Measurements from ENCODE around the gene DMXL2.
"Not testable (repeated sequence)": the region's sequence is repeated elsewhere in the genome, so short reads cannot be mapped to it uniquely, and the experiment has no call there.

The DMXL2 gene

DNA sequence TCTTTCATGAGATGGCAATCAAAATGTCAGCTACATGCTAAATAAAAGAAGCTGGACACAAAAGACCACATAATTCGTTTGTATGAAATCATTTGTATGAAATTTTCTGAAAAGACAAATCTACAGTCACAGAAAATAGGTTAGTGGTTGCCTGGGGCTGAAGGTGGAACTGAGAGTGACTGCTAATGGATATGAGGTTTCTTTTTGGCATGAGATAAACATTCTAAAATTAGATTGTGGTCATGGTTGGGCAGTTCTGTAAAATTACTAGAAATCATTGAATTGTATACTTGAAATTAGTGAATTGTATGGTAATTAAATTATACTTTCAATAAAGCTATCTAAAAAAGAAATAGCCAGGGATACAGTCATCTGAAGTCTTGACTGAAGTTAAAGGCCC, 2.7 kb upstream of the DMXL2 start:
- in situ Hi-C loops (cut with MboI; ENCODE audit: low sequenced_read_pairs): no loop called here

- in situ Hi-C loops (cut with MboI; ENCODE audit: low sequenced_read_pairs): no loop called here
These were observed 1.5 kb upstream of the DMXL2 start for GRCh38 chr15:51624022-51624421.

GRCh38 chr15:51623386-51623938, 891 bp upstream of the DMXL2 start:
- in situ Hi-C loops (cut with MboI; ENCODE audit: low sequenced_read_pairs): no loop called here

DNA sequence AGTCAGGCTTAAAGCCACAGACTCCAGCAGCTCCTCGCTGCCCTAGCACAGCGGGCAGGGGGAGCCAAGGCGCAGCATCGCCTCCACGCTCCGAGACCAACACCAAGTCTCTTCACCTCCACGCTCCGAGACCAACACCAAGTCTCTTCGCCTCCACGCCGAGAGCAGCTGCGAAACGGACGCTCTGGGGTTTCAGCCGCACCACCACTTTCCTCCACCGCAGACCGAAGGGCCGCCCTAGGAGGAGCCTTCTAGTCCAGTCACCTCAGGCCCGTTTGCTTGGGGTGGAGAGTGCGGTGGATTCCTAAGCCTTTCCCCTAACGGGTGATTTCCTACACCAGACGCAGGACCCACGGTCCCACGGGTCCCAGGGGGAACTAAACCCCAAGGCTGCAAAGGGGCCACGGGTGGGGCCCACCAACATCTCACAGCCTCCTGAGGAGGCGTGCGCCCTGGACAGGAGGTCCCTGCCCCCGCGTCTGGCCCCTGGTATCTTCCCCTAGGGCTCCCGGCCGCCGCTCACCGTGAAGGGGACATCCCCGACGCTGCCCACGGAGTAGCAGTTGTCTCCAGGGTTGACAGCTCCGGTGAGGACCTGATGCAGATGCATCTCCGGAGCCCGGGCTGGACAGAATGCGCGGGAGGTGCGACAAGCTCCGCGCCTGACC, 501 bp downstream of the DMXL2 start:
- in situ Hi-C loops (cut with MboI; ENCODE audit: low sequenced_read_pairs): no loop called here

DNA sequence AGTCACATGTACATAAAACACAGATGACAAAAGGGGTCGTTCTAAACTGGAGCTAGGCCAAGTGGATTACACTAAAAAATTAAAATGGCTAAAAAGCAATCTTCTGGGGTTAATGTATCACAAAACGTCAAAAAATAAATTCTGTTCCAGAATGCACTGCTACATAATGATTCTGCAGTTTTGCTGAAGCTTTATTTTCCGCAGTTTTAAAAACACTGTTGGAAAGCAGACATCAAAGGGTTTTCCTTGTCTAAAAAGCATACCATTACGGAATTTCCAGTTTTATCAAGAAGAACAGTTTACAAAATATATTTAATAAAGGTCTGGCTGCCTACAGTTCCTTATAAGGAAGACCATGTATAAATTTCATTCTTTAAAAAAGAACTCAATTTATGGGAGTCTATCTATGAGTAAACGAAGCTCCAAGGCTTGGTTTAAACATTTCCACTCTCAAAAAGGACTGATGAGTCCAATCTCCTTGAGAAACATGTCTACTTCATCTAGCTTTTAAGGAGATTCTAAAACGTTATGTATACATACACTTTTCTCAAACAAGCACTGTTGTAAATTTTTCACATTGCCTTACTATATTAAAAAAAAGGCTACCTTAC, 1.3 kb downstream of the DMXL2 start:
- in situ Hi-C loops (cut with MboI; ENCODE audit: low sequenced_read_pairs): no loop called here

DNA sequence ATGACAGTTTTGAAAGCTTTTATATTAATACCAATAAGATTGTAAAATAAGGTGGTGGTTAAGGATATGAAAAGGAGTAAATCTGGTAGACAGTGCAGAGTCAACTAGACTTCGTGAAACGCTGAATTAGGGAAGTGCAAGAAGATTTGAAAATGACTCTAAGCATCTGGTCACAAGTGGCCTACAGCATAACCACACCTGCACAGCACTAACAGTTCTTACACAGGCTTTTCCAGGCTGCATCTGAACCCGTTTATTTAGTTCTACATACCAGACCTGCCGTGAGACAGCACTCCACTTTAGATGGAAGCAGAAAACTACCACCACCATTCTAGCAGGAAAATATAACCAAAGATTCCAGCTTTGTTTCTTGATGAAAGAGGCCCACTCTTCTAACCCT, 1.9 kb downstream of the DMXL2 start:
- in situ Hi-C loops (cut with MboI; ENCODE audit: low sequenced_read_pairs): no loop called here

DNA sequence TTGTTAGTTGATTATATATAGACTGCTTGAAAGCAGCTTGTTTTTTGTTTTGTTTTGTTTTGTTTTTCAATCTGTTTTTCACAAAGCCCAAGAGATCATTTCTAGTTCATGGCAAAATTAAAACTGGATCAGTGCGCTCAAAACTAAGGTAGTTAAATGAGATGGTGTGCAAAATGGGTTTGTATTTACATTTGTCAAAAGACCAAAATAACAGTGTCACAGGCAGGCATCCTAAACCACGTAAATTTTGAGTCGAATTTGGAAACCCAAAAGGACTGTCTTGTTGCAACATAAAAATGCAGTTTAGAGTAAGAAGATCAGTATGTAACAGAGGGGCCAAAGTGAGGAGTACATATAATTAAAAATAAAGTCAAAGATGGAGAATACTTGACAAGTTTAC, 2.4 kb downstream of the DMXL2 start:
- in situ Hi-C loops (cut with MboI; ENCODE audit: low sequenced_read_pairs): no loop called here

- in situ Hi-C loops (cut with MboI; ENCODE audit: low sequenced_read_pairs): no loop called here
These were observed 3.1 kb downstream of the DMXL2 start for GRCh38 chr15:51619331-51620035.

DNA sequence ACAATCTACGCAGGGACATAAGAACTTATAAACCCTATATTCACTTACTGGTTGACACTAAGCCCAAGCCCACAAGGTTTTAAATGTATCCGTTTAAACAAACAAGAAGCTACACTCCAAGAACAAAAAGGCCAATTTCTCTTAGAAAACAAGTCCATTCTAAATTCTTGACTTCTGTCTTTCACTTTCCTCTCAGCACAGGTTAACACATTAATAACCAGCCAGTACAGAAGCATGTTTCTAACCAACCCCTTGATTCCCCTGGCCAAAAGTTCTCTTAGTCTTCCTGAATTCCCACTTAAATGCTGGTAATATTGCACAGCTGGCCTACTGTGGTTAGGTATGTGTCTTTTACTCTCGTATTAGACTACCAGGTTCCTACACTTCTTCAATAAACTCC, 4.7 kb downstream of the DMXL2 start:
- in situ Hi-C loops (cut with MboI; ENCODE audit: low sequenced_read_pairs): no loop called here

DNA sequence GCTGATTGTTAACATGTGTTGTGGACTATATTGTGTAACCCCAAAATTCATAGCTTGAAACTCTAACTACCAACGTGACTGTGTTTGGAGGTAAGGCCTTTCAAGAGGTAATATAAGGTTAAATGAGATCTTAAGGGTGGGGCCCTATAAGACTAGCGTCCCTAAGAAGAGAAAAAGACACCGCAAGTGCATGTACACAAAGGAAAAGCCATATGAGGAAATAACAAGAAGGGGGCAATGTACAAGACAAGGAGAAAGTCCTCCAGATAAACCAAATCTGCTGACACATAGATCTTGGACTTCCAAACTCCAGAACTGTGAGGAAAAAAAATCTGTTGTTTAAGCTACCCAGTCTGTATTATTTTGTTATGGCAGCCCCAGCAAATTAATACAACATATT, 8.6 kb downstream of the DMXL2 start:
- in situ Hi-C loops (cut with MboI; ENCODE audit: low sequenced_read_pairs): no loop called here

GRCh38 chr15:51612669-51613068, 9.9 kb downstream of the DMXL2 start:
- in situ Hi-C loops (cut with MboI; ENCODE audit: low sequenced_read_pairs): not testable (repeated sequence)

- in situ Hi-C loops (cut with MboI; ENCODE audit: low sequenced_read_pairs): not testable (repeated sequence)
These were observed 19.1 kb downstream of the DMXL2 start for GRCh38 chr15:51603462-51603948.

DNA sequence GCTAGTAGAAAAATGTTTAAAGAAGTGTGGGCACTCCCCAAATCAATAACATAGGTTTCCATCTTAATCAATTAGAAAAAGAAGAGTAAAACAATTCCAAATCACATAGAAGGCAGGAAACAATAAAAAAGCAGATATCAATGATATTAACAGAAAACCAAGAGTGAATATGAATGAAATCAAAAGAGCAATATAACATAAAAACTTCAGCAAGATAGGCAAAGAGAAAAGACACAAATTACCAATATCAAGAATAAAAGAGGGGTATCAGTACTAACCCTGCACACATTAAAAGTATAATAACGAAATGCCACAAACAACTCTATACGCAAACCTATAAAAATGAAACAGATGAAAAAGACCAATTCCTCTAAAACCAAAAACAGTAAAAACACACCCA, 19.6 kb downstream of the DMXL2 start:
- in situ Hi-C loops (cut with MboI; ENCODE audit: low sequenced_read_pairs): no loop called here

DNA sequence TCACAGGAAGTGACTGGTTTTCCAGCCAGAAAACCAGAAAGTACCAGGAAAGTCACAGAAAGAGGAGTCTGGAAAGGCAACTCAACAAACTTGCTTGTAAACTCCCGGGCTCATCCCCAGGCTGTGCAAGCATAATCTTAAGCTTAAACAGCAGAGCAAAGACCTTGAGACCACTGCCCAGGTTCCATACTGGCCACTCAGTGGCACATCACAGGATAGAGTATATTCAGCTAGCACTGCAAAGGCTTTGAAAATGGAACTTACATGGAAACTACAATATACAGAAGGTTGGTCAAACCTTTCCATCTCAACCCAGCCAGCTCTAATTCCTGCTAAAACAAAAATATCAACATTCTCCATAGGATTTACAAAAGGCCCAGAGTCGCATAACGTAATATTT, 20.1 kb downstream of the DMXL2 start:
- in situ Hi-C loops (cut with MboI; ENCODE audit: low sequenced_read_pairs): no loop called here

GRCh38 chr15:51601801-51602200, 20.8 kb downstream of the DMXL2 start:
- in situ Hi-C loops (cut with MboI; ENCODE audit: low sequenced_read_pairs): no loop called here

- in situ Hi-C loops (cut with MboI; ENCODE audit: low sequenced_read_pairs): no loop called here
These were observed 22.5 kb downstream of the DMXL2 start for GRCh38 chr15:51600114-51600513.

- in situ Hi-C loops (cut with MboI; ENCODE audit: low sequenced_read_pairs): no loop called here
These were observed 32.5 kb downstream of the DMXL2 start for GRCh38 chr15:51589881-51590568.

DNA sequence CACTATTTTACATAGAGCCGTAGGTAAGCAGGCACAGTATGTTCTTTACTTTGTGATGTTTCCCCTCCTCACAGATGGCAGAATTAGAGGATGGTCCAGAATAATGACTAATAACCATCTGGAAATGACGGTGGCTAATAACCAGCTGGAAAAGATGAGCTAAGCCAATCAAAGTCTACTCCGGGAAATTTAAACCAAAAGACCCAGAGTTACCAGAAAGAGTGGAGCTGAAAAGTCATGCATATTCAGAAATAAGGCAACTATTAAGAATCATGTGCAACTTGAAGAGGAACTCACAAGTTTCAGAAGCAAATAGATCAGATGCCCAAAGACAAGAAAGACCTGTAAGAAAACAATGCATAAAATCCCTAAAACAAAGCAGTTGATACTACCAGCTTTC, 33.6 kb downstream of the DMXL2 start:
- in situ Hi-C loops (cut with MboI; ENCODE audit: low sequenced_read_pairs): no loop called here

- in situ Hi-C loops (cut with MboI; ENCODE audit: low sequenced_read_pairs): no loop called here
These were observed 36.6 kb downstream of the DMXL2 start for GRCh38 chr15:51585986-51586385.

DNA sequence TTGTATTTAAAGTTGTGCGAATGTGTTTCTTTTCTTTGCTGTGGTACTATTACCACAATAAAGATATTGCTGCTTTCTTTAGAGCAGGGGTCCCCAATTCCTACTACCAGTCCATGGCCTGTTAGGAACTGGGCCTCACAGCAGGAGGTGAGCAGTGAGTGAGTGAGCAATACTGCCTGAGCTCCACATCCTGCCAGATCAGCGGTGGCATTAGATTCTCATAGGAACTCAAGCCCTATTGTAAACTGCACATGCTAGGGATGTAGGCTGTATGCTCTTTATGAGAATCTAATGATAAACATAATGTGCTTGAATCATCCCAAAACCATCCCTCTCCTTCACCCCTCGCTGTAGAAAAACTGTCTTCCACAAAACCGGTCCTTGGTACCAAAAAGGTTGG, 41.6 kb downstream of the DMXL2 start:
- in situ Hi-C loops (cut with MboI; ENCODE audit: low sequenced_read_pairs): no loop called here

GRCh38 chr15:51580385-51580784, 42.2 kb downstream of the DMXL2 start:
- in situ Hi-C loops (cut with MboI; ENCODE audit: low sequenced_read_pairs): no loop called here

Measured in hTERT RPE-1 (cell line).